ENCODE results near the gene SAG.

DNA sequence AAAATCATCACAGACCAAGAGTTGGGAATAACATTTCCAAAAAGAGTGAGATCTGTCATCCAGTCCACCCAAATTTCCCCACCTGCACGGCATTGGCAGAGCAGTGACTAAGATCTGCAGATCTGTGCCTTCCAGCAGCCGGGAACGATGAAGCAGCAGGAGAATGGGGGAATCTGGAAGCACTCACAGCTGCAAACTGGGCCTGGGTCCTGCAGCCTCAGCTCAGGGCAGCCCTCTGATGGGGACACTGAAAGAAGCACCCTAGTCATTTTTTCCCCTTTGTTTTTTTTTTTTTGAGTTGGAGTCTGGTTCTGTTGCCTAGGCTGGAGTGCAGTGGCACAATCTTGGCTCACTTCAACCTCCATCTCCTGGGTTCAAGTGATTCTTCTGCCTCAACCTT, 4.4 kb upstream of the SAG start:
- TF ChIP-seq, protein P1, sequence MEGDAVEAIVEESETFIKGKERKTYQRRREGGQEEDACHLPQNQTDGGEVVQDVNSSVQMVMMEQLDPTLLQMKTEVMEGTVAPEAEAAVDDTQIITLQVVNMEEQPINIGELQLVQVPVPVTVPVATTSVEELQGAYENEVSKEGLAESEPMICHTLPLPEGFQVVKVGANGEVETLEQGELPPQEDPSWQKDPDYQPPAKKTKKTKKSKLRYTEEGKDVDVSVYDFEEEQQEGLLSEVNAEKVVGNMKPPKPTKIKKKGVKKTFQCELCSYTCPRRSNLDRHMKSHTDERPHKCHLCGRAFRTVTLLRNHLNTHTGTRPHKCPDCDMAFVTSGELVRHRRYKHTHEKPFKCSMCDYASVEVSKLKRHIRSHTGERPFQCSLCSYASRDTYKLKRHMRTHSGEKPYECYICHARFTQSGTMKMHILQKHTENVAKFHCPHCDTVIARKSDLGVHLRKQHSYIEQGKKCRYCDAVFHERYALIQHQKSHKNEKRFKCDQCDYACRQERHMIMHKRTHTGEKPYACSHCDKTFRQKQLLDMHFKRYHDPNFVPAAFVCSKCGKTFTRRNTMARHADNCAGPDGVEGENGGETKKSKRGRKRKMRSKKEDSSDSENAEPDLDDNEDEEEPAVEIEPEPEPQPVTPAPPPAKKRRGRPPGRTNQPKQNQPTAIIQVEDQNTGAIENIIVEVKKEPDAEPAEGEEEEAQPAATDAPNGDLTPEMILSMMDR (IDR thresholded peaks at IDR 0.05): no peak
- no peak for TF ChIP-seq POLR2A (IDR thresholded peaks at IDR 0.05)
- no peak for TF ChIP-seq POLR2AphosphoS5 (IDR thresholded peaks at IDR 0.05)

Data from breast epithelium (tissue), 3 donors.